Kidney (tissue), 14 donors: Measurements from ENCODE around the gene EIF4A3. TPM values are rescaled to one million over a fixed set of nuclear protein-coding genes. Genes with fewer than 3 reads are reported as not detected.
A peak's percentile ranks its signal among the peaks of the same experiment; 100 is the strongest.

Experiments
- DNase-seq, 5 donors: peaks; one replicate each; pipeline ENCODE4 v3.0.0-alpha.2; 2013 to 2020
- FAIRE-seq: peaks from 2 replicates; lab custom pipeline; 2012; peaks lifted over from hg19 to GRCh38; lab: Jason Lieb, UNC
- H3K27ac ChIP-seq, 2 donors: one replicate each; pipeline ENCODE4 v1.7.0; 2013; ENCODE audit warnings: low read depth in 2 of 2, low read length in 2 of 2, inconsistent platforms in 1 of 2
- H3K27me3 ChIP-seq: one replicate; pipeline ENCODE4 v1.7.1; 2013; ENCODE audit warnings: low read length, inconsistent platforms; ENCODE audit not compliant: control insufficient read depth, insufficient read depth
- H3K36me3 ChIP-seq, 3 donors: one replicate each; pipeline versions ENCODE4 v1.7.0 to v1.7.1; 2013; ENCODE audit warnings: low read length in 3 of 3, control low read depth in 1 of 3, inconsistent platforms in 1 of 3; ENCODE audit not compliant: insufficient read depth in 3 of 3, control insufficient read depth in 2 of 3
- H3K4me1 ChIP-seq, 3 donors: one replicate each; pipeline versions ENCODE4 v1.7.0 to v1.7.1; 2013; ENCODE audit warnings: low read length in 3 of 3, inconsistent platforms in 1 of 3, low read depth in 1 of 3; ENCODE audit not compliant: control insufficient read depth in 2 of 3, insufficient read depth in 2 of 3
- H3K4me3 ChIP-seq, 3 donors: one replicate each; pipeline versions ENCODE4 v1.7.0 to v1.8.1; 2013; ENCODE audit warnings: low read length in 3 of 3, control low read depth in 1 of 3, inconsistent platforms in 1 of 3
- H3K9ac ChIP-seq, 3 donors: one replicate each; pipeline versions ENCODE4 v1.7.0 to v1.7.1; 2013; ENCODE audit warnings: low read length in 3 of 3, control low read depth in 1 of 3, inconsistent platforms in 1 of 3
- H3K9me3 ChIP-seq, 3 donors: one replicate each; pipeline versions ENCODE4 v1.7.0 to v1.7.1; 2013; ENCODE audit warnings: low read length in 3 of 3, control low read depth in 1 of 3, inconsistent platforms in 1 of 3; ENCODE audit not compliant: control insufficient read depth in 2 of 3, insufficient read depth in 1 of 3
- intact Hi-C: fragments of 100-400 bp; cut with DNase I; formaldehyde crosslinking; loops from one replicate; pipeline ENCODE4 v1.11.1; 2022
- polyA plus RNA-seq: library from polyadenylated mRNA; stranded (reverse); fragments of 350-450 nt; fragmentation: Illumina TruSeq; extraction: RNeasy Lipid Tissue Mini Kit (QIAGEN cat#74804); gene quantifications from one replicate; pipeline ENCODE4 v1.2.3, GENCODE V29; 2014; ENCODE audit warnings: low read depth, low replicate concordance; ENCODE audit not compliant: insufficient read depth
- total RNA-seq: library from RNA; stranded (reverse); fragmentation: NEBNext Ultra II Directional; extraction: Animal tissue kit (Norgen Biotek cat#: 25700); gene quantifications from one replicate; pipeline ENCODE4 v1.2.1, GENCODE V29; 2021
- TF ChIP-seq, protein P1 (sequence below): IDR thresholded peaks from 3 replicates; pipeline ENCODE4 v1.5.1; 2012; ENCODE audit warnings: mild to moderate bottlenecking, moderate library complexity, borderline replicate concordance; ENCODE audit not compliant: insufficient read depth; ENCODE audit errors: extremely low read depth
- donor health status: control.
- donor health status: control.
- donor health status: control.
- donor health status: control.
- donor health status: control.
- donor health status: DM: yes; HTN: yes; CAD: no.
- donor health status: Normal renal cell carcinoma (clear cell type).

Gene EIF4A3
- total and polyA plus RNA-seq, 2 donors from 2014 or later = 63.6 to 75.0 TPM

- intact Hi-C loops = no loop called here
- no peaks in the 10 kb centered on the region for H3K27me3 ChIP-seq
- H3K36me3 ChIP-seq = no peaks in the 10 kb centered on the region
- TF ChIP-seq, protein P1, sequence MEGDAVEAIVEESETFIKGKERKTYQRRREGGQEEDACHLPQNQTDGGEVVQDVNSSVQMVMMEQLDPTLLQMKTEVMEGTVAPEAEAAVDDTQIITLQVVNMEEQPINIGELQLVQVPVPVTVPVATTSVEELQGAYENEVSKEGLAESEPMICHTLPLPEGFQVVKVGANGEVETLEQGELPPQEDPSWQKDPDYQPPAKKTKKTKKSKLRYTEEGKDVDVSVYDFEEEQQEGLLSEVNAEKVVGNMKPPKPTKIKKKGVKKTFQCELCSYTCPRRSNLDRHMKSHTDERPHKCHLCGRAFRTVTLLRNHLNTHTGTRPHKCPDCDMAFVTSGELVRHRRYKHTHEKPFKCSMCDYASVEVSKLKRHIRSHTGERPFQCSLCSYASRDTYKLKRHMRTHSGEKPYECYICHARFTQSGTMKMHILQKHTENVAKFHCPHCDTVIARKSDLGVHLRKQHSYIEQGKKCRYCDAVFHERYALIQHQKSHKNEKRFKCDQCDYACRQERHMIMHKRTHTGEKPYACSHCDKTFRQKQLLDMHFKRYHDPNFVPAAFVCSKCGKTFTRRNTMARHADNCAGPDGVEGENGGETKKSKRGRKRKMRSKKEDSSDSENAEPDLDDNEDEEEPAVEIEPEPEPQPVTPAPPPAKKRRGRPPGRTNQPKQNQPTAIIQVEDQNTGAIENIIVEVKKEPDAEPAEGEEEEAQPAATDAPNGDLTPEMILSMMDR = no peak
- FAIRE-seq (no peak), DNase-seq (no peak)
- no peak overlapping the region for H3K4me3 ChIP-seq
- H3K9me3 ChIP-seq = no peaks in the 10 kb centered on the region
- no peak overlapping the region for H3K9ac ChIP-seq
- no peak overlapping the region for H3K27ac ChIP-seq
- H3K4me1 ChIP-seq = peaks cover 0 to 4% (median 0%) of the 10 kb centered on the region in 3 donors
These were observed 24.8 kb downstream of the EIF4A3 start for GRCh38 chr17:80122026-80122575.

GRCh38 chr17:80119839-80120238 is 27.1 kb downstream of the EIF4A3 start:
- TF ChIP-seq, protein P1 = no peak
- intact Hi-C loops = no loop called here

GRCh38 chr17:80119271-80119791 is 27.6 kb downstream of the EIF4A3 start:
- no peak for FAIRE-seq

More at GRCh38 chr17:80119839-80120238, 27.1 kb downstream of the EIF4A3 start:
- H3K4me1 ChIP-seq = peaks cover 0 to 4% (median 0%) of the 10 kb centered on the region in 3 donors
- FAIRE-seq (no peak), DNase-seq (peak in 1 of 5 donors; percentile 37)
- H3K27me3 ChIP-seq = no peaks in the 10 kb centered on the region
- no peak overlapping the region for H3K4me3 ChIP-seq
- H3K9ac ChIP-seq = no peak overlapping the region
- no peak overlapping the region for H3K27ac ChIP-seq
- H3K36me3 ChIP-seq = no peaks in the 10 kb centered on the region
- no peaks in the 10 kb centered on the region for H3K9me3 ChIP-seq

More at GRCh38 chr17:80119271-80119791, 27.6 kb downstream of the EIF4A3 start:
- Histone ChIP-seq H3K4me3 (no peak overlapping the region), H3K36me3 (no peaks in the 10 kb centered on the region), H3K9ac (no peak overlapping the region), H3K27me3 (no peaks in the 10 kb centered on the region), H3K27ac (no peak overlapping the region), H3K4me1 (peaks cover 0 to under 1% (median 0%) of the 10 kb centered on the region in 3 donors), H3K9me3 (no peaks in the 10 kb centered on the region)
- TF ChIP-seq, protein P1 = no peak
- DNase-seq = peak in 1 of 5 donors; percentile 63
- intact Hi-C loops = no loop called here
